ENCODE results near the gene SMU1.
"Not testable (repeated sequence)": the region's sequence is repeated elsewhere in the genome, so short reads cannot be mapped to it uniquely, and the experiment has no call there.

SMU1 gene

DNA sequence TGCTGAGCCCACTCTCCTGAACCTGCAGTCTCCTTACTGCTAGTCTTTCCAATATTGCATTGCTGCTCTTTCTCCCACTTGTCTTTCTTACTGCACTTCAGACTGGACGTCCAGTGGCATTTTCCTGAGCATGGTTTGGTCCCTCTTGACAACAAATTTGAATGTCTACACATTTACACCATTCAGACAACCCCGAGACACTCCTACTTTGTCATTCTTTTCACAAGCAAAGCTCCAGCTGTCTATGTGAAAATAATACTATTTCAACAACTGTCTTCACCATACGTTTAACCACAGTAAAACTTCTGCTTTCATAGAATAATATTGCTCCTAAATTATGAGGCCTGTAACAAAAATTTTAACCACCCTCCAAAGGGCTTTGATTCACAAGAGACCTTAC is 64.6 kb downstream of the SMU1 start:
- no peak for DNase-seq

DNA sequence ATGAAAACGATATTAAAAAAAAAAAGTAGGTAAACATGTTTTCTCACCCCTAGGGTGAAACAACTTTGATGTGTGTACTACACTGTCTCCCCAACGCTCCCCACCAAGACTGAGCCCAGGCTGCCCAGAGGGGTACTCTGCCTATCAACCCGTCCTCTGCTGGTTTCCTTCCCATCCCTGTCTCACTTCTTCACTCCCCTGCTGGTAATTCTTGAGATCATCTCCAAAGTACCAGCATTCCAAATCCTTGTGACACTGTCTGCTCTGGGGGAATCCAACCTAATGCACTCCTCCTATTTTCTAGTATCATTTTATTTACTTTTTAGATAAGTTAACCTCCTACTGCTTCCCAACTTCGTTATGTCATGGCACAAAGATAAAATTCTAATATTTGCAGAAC is 68.7 kb downstream of the SMU1 start:
- no peak for DNase-seq

DNA sequence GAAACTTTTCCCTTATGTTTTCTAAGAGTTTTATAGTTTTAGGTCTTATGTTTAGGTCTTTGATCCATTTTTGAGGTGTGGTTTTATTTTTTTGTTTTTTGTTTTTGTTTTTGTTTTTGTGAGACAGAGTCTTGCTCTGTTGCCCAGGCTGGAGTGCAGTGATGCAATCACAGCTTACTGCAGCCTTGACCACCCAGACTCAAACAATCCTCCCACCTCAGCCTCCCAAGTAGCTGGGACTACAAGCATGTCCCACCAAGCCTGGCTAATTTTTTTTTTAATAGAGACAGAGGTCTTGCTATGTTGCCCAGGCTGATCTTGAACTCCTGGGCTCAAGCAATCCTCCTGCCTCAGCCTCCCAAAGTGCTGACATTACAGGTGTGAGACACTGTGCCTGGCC is 71.1 kb downstream of the SMU1 start:
- not testable (repeated sequence) for DNase-seq

DNA sequence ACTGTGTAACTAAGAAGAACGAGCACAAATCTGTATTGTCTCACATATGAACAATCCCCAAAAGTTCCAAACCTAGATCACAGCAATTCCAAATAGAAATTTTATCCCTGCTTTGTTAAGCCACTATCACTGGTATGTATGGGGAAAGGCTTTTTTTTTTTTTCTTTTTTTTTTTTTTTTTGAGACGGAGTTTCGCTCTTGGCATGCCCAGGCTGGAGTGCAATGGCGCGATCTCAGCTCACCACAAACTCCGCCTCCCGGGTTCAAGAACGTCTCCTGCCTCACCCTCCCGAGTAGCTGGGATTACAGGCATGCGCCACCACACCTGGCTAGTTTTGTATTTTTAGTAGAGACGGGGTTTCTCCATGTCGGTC is 75.8 kb downstream of the SMU1 start:
- peak; percentile 56 for DNase-seq

DNA sequence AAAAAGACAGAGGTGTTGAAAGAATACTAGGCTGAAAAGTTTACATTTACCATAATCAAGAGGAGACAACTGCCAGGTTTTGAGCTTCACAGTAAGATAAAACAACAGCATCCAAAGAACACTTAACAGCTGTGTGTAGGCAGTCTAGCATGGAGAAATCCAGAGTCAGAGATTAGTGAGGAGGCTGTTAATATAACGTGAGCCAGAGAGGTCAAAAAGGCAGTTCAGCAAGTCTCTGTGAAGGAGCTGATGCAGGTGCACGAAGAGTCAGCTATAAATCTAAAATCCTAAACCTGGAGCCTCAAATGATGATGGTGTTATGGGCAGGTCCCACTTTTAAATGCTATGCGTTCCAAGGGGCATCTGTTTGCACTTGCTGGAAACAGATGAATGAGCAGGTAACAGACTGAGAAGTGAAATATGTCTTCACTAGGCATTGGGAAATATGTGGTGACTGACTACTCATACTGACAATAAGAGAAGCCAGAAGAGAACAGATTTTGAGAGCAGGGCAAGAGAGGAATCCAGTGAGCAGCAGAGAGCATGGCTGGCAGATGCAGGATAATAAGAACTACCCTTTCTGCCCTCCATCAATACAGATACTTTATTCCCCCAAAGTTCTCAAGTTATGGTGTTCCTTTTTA is 83.8 kb downstream of the SMU1 start:
- DNase-seq: no peak

DNA sequence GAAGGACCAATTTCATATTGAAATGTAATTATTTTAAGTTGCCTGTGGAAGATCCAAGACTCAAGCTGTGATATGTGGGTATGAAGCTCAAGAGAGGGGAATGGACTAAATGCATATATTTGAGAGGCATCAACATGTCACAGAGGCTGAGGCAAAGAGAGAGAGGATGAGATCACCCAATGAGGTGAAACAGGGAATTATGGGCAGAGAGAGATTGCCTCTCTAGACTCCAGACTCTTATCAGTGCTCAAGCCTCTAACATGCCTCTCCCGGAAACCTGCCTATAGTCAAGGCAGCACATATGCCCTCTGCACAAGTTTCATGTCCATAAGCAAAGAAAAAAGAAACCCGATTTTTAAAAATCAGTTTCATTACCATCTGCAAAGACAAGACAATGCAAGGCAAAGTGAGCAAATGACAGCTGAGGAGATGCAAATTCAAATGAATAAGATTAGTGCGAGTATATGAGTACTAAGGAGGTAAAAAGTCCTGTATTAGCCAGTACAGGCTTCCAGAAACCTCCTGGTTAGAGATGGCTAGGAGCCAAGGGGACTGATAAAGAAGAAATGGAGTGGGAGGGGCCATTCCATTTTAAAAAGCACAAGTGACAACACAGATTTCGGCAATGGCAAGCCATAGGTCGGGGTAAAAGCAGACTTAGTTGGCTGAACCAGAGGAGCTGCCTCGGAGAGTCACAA is 84.4 kb downstream of the SMU1 start:
- no peak for DNase-seq

Data from activated CD4-positive, alpha-beta T cell treated with anti-CD3 and anti-CD28 coated beads, Interleukin-2, Interleukin-6, amounts not matched to agents 100 ng/mL and 50 ng/mL, durations not matched to agents 16 hours and 8 hours (primary cell).